Left ventricle myocardium inferior (tissue), 1 donor: Measurements from ENCODE around the gene MAP9. TPM values are rescaled to one million over a fixed set of nuclear protein-coding genes. Genes with fewer than 3 reads are reported as not detected.
"Not testable (repeated sequence)": the region's sequence is repeated elsewhere in the genome, so short reads cannot be mapped to it uniquely, and the experiment has no call there.

Experiments used
- DNase-seq: peaks from one replicate; pipeline ENCODE4 v3.0.0-alpha.2; 2020
- H3K27ac ChIP-seq: fragments of 200-600 bp; replicated peaks from 2 replicates; pipeline ENCODE4 v1.8.0; 2021
- H3K27me3 ChIP-seq: fragments of 200-600 bp; 2 replicates; pipeline ENCODE4 v1.8.0; 2021; ENCODE audit warnings: low read depth
- H3K36me3 ChIP-seq: fragments of 200-600 bp; 2 replicates; pipeline ENCODE4 v1.8.0; 2021
- H3K4me1 ChIP-seq: fragments of 200-600 bp; 2 replicates; pipeline ENCODE4 v1.8.0; 2021
- H3K4me3 ChIP-seq: fragments of 200-600 bp; 2 replicates; pipeline ENCODE4 v1.8.0; 2021; ENCODE audit warnings: mild to moderate bottlenecking, moderate library complexity
- H3K9me3 ChIP-seq: fragments of 200-600 bp; replicated peaks from 2 replicates; pipeline ENCODE4 v1.8.0; 2021
- CTCF ChIP-seq: fragments of 200-600 bp; IDR thresholded peaks from 2 replicates; pipeline ENCODE4 v1.8.0; 2021; ENCODE audit warnings: antibody characterized with exemption, mild to moderate bottlenecking, borderline replicate concordance
- intact Hi-C: fragments of 100-400 bp; cut with micrococcal nuclease; formaldehyde crosslinking; loops from one replicate; pipeline ENCODE4 v1.11.0; 2022
- long read RNA-seq: library from polyadenylated mRNA; unstranded; transcript quantifications from one replicate; pipeline ENCODE4 v2.0.0, GENCODE V29; 2021
- total RNA-seq: library from RNA; stranded (reverse); fragmentation: NEBNext Ultra II Directional; extraction: Animal tissue kit (Norgen Biotek cat#: 25700); gene quantifications from one replicate; pipeline ENCODE4 v1.2.1, GENCODE V29; 2021
- donor health status: DM: no; HTN: yes; CAD: no; lungs with severe emphysema.

Gene MAP9
- total RNA-seq = 6.6 TPM
- long read RNA-seq, full-length matches to known transcripts = 3 of 5 reads
- long read RNA-seq, partial matches to known transcripts = 1 of 5 reads
- long read RNA-seq, other reads (novel, unspliced or antisense) = 1 of 5 reads

- H3K27ac ChIP-seq = peak within 1 kb of the TSS; percentile 35
- no peaks in the 10 kb centered on the region for H3K36me3 ChIP-seq
- peak; percentile 86 for DNase-seq
- intact Hi-C loops = no loop called here
- H3K4me3 ChIP-seq = peak within 1 kb of the TSS; percentile 73
- peaks cover 12% of the 10 kb centered on the region for H3K4me1 ChIP-seq
- H3K27me3 ChIP-seq = peaks cover 19% of the 10 kb centered on the region
- no peaks in the 10 kb centered on the region for H3K9me3 ChIP-seq
- TF ChIP-seq CTCF = no peak
These were observed at the start of gene MAP9 for GRCh38 chr4:155376387-155377268. Gene MAP9, minus strand, starts transcription at chr4:155376965. Its CDS starts 1,115 bp downstream, at chr4:155375850.

- H3K36me3 ChIP-seq, H3K27me3 ChIP-seq, H3K27ac ChIP-seq, H3K4me3 ChIP-seq, DNase-seq, intact Hi-C loops: not testable (repeated sequence)
- peaks cover 15% of the 10 kb centered on the region for H3K9me3 ChIP-seq
- H3K4me1 ChIP-seq = peaks cover 25% of the 10 kb centered on the region
These were observed 48.0 kb upstream of the MAP9 start for GRCh38 chr4:155424778-155425177.

- peaks cover 15% of the 10 kb centered on the region for H3K9me3 ChIP-seq
- DNase-seq = no peak
- H3K4me3 ChIP-seq = no peak overlapping the region
- no peaks in the 10 kb centered on the region for H3K27me3 ChIP-seq
- no peak for TF ChIP-seq CTCF
- intact Hi-C loops = no loop called here
- peaks cover 25% of the 10 kb centered on the region for H3K4me1 ChIP-seq
- H3K27ac ChIP-seq = no peak overlapping the region
- H3K36me3 ChIP-seq = no peaks in the 10 kb centered on the region
These were observed 46.9 kb upstream of the MAP9 start for GRCh38 chr4:155423671-155424070.

GRCh38 chr4:155419266-155419665, 42.5 kb upstream of the MAP9 start:
- Histone ChIP-seq H3K36me3 (no peaks in the 10 kb centered on the region), H3K4me1 (peaks cover 18% of the 10 kb centered on the region), H3K9me3 (no peaks in the 10 kb centered on the region), H3K27me3 (no peaks in the 10 kb centered on the region), H3K4me3 (no peak overlapping the region), H3K27ac (no peak overlapping the region)
- intact Hi-C loops = no loop called here
- TF ChIP-seq CTCF = no peak
- no peak for DNase-seq

GRCh38 chr4:155415662-155416061, 38.9 kb upstream of the MAP9 start:
- DNase-seq = no peak
- intact Hi-C loops = no loop called here
- Histone ChIP-seq H3K4me1 (peaks cover 5% of the 10 kb centered on the region), H3K9me3 (no peaks in the 10 kb centered on the region), H3K4me3 (no peak overlapping the region), H3K36me3 (no peaks in the 10 kb centered on the region), H3K27me3 (no peaks in the 10 kb centered on the region), H3K27ac (no peak overlapping the region)
- TF ChIP-seq CTCF = no peak

- Histone ChIP-seq H3K27ac (no peak overlapping the region), H3K4me1 (peaks cover 5% of the 10 kb centered on the region), H3K9me3 (no peaks in the 10 kb centered on the region), H3K4me3 (no peak overlapping the region), H3K27me3 (no peaks in the 10 kb centered on the region), H3K36me3 (no peaks in the 10 kb centered on the region)
- no peak for DNase-seq
- no peak for TF ChIP-seq CTCF
- intact Hi-C loops = no loop called here
These were observed 36.7 kb upstream of the MAP9 start for GRCh38 chr4:155413451-155413850.
